ENCODE measurements around the gene GALT.

Gene GALT

DNA sequence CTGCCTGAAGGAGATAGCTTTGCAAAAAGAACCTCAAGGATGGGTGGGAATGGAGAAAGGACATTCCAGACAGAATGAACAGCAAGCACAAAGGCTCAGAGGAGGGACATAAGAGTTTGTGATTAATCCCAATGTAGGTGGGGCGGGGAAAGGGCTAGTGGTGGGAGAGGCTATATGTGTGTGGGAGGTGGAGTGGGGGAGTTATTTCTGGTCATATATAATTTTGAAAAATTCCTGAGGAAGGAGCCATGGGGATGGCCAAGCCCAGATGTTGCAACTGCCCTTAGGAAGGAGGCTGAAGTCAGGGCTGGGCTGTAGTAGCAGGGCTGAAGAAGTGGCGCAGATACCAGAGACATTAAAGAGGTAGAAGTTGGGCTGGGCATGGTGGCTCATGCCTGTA lies 29.4 kb downstream of the GALT start:
- TF ChIP-seq EZH2phosphoT487 (IDR thresholded peaks at IDR 0.05; ENCODE audit: borderline replicate concordance, low read length): no peak
- TF ChIP-seq, protein P1, sequence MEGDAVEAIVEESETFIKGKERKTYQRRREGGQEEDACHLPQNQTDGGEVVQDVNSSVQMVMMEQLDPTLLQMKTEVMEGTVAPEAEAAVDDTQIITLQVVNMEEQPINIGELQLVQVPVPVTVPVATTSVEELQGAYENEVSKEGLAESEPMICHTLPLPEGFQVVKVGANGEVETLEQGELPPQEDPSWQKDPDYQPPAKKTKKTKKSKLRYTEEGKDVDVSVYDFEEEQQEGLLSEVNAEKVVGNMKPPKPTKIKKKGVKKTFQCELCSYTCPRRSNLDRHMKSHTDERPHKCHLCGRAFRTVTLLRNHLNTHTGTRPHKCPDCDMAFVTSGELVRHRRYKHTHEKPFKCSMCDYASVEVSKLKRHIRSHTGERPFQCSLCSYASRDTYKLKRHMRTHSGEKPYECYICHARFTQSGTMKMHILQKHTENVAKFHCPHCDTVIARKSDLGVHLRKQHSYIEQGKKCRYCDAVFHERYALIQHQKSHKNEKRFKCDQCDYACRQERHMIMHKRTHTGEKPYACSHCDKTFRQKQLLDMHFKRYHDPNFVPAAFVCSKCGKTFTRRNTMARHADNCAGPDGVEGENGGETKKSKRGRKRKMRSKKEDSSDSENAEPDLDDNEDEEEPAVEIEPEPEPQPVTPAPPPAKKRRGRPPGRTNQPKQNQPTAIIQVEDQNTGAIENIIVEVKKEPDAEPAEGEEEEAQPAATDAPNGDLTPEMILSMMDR (IDR thresholded peaks at IDR 0.05; ENCODE audit: low read depth, low read length, poor library complexity, severe bottlenecking): no peak
- Histone ChIP-seq H3K4me1 (ENCODE audit: control insufficient read depth, low read length) (no peaks in the 10 kb centered on the region), H3F3A (ENCODE audit: control insufficient read depth, insufficient read depth) (no peaks in the 10 kb centered on the region), H4K20me1 (ENCODE audit: control insufficient read depth, insufficient read depth, low read depth, low read length) (no peaks in the 10 kb centered on the region), H3K79me2 (ENCODE audit: control insufficient read depth, low read length) (no peaks in the 10 kb centered on the region), H3K4me2 (ENCODE audit: low read length) (no peak overlapping the region), H3K4me3 (ENCODE audit: low read length) (no peak overlapping the region), H3K9me3 (ENCODE audit: control insufficient read depth, insufficient read depth, low read length) (no peaks in the 10 kb centered on the region), H3K27ac (ENCODE audit: low read depth, low read length) (no peak overlapping the region), H3K9me2 (replicated peaks; ENCODE audit: control insufficient read depth, low read length) (no peaks in the 10 kb centered on the region), H3K36me3 (ENCODE audit: control insufficient read depth, low read length) (no peaks in the 10 kb centered on the region), H3K27me3 (ENCODE audit: control insufficient read depth, low read length) (no peaks in the 10 kb centered on the region)

DNA sequence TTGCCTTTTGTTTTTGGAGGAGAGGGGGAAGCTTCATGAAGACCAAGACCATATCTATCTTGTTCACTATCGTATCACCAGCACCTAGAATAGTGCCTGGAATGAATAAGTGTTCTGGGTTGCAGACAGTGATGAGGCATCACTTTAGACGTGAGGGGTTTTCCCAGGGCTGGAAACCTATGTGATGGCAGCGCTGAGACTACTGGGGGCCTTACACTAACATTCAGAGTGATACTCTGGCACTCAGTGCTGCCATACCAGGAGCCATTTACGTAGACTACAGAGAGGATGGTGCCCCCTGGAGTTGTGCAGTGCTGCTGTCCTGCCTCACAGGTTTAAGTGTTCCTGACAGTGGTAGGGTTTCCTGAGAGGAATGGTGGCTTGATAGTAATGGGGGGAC lies 37.7 kb downstream of the GALT start:
- Histone ChIP-seq H3K27ac (ENCODE audit: low read depth, low read length) (no peak overlapping the region), H3K9me2 (replicated peaks; ENCODE audit: control insufficient read depth, low read length) (no peaks in the 10 kb centered on the region), H4K20me1 (ENCODE audit: control insufficient read depth, insufficient read depth, low read depth, low read length) (no peaks in the 10 kb centered on the region), H3K36me3 (ENCODE audit: control insufficient read depth, low read length) (no peaks in the 10 kb centered on the region), H3K4me1 (ENCODE audit: control insufficient read depth, low read length) (no peaks in the 10 kb centered on the region), H3K79me2 (ENCODE audit: control insufficient read depth, low read length) (no peaks in the 10 kb centered on the region), H3K9me3 (ENCODE audit: control insufficient read depth, insufficient read depth, low read length) (no peaks in the 10 kb centered on the region), H3K4me2 (ENCODE audit: low read length) (no peak overlapping the region), H3K27me3 (ENCODE audit: control insufficient read depth, low read length) (no peaks in the 10 kb centered on the region), H3F3A (ENCODE audit: control insufficient read depth, insufficient read depth) (no peaks in the 10 kb centered on the region), H3K4me3 (ENCODE audit: low read length) (no peak overlapping the region)
- TF ChIP-seq EZH2phosphoT487 (IDR thresholded peaks at IDR 0.05; ENCODE audit: borderline replicate concordance, low read length): no peak
- TF ChIP-seq, protein P1 (IDR thresholded peaks at IDR 0.05; ENCODE audit: low read depth, low read length, poor library complexity, severe bottlenecking): no peak

DNA sequence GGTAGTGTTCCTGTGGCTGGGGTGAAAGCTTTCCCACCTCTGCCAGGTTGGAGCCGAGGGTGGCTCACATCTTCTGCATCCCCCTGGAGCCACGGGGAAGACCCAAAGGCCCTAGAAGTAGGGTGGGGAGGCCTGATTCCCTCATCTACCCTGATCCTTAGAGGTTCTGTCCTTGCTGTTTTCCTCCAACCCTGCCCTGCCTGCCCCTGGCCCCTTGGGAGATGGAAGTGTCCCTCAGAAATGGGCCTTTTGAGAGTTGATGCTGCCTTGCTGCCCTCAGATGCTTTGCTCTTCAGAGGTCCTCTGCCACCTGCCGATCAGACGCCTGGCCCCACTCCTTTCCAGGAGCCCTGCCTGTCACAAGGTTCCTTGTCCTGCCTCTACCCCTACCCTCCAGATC lies 38.3 kb downstream of the GALT start:
- Histone ChIP-seq H3K27ac (ENCODE audit: low read depth, low read length) (no peak overlapping the region), H3K9me3 (ENCODE audit: control insufficient read depth, insufficient read depth, low read length) (no peaks in the 10 kb centered on the region), H4K20me1 (ENCODE audit: control insufficient read depth, insufficient read depth, low read depth, low read length) (no peaks in the 10 kb centered on the region), H3K27me3 (ENCODE audit: control insufficient read depth, low read length) (no peaks in the 10 kb centered on the region), H3K4me3 (ENCODE audit: low read length) (no peak overlapping the region), H3K4me2 (ENCODE audit: low read length) (no peak overlapping the region), H3K36me3 (ENCODE audit: control insufficient read depth, low read length) (no peaks in the 10 kb centered on the region), H3K9me2 (replicated peaks; ENCODE audit: control insufficient read depth, low read length) (no peaks in the 10 kb centered on the region), H3K79me2 (ENCODE audit: control insufficient read depth, low read length) (no peaks in the 10 kb centered on the region), H3F3A (ENCODE audit: control insufficient read depth, insufficient read depth) (no peaks in the 10 kb centered on the region), H3K4me1 (ENCODE audit: control insufficient read depth, low read length) (no peaks in the 10 kb centered on the region)
- TF ChIP-seq EZH2phosphoT487 (IDR thresholded peaks at IDR 0.05; ENCODE audit: borderline replicate concordance, low read length): no peak
- TF ChIP-seq, protein P1 (IDR thresholded peaks at IDR 0.05; ENCODE audit: low read depth, low read length, poor library complexity, severe bottlenecking): no peak

DNA sequence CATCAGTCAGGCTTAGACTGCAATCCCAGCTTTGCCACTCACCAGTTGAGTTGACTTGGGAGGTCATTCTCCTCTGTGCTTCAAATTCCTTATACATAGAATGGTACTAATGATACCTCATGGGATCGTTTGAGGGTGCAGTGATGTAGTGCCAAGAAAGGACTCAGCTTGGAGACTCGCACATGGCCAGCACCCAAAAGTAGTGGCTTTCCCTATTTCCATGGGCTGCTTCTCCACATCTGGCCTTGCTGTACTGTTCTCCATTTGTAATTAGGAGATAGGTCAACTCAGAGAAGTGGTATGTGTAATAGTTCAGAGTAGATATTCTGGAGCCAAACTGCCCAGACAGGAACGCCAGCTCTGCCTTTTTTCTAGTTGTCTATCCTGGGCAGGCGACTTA lies 39.1 kb downstream of the GALT start:
- no peaks in the 10 kb centered on the region for H3K4me1 ChIP-seq (ENCODE audit: control insufficient read depth, low read length)
- no peak overlapping the region for H3K4me2 ChIP-seq (ENCODE audit: low read length)
- H3K27ac ChIP-seq (ENCODE audit: low read depth, low read length): no peak overlapping the region
- no peaks in the 10 kb centered on the region for H4K20me1 ChIP-seq (ENCODE audit: control insufficient read depth, insufficient read depth, low read depth, low read length)
- H3K9me2 ChIP-seq (replicated peaks; ENCODE audit: control insufficient read depth, low read length): no peaks in the 10 kb centered on the region
- H3K27me3 ChIP-seq (ENCODE audit: control insufficient read depth, low read length): no peaks in the 10 kb centered on the region
- no peaks in the 10 kb centered on the region for H3F3A ChIP-seq (ENCODE audit: control insufficient read depth, insufficient read depth)
- TF ChIP-seq, protein P1 (IDR thresholded peaks at IDR 0.05; ENCODE audit: low read depth, low read length, poor library complexity, severe bottlenecking): no peak
- no peak for TF ChIP-seq EZH2phosphoT487 (IDR thresholded peaks at IDR 0.05; ENCODE audit: borderline replicate concordance, low read length)
- H3K4me3 ChIP-seq (ENCODE audit: low read length): no peak overlapping the region
- no peaks in the 10 kb centered on the region for H3K36me3 ChIP-seq (ENCODE audit: control insufficient read depth, low read length)
- H3K9me3 ChIP-seq (ENCODE audit: control insufficient read depth, insufficient read depth, low read length): no peaks in the 10 kb centered on the region
- no peaks in the 10 kb centered on the region for H3K79me2 ChIP-seq (ENCODE audit: control insufficient read depth, low read length)

Data from DOHH2 (cell line).